Colon (tissue), 2 donors: ENCODE results near the gene GSTK1.
"Not testable (repeated sequence)": the region's sequence is repeated elsewhere in the genome, so short reads cannot be mapped to it uniquely, and the experiment has no call there.

Experiments used
- FAIRE-seq: peaks from 2 replicates; lab custom pipeline; 2012; peaks lifted over from hg19 to GRCh38; lab: Jason Lieb, UNC
- donor health status: control.
- donor health status: control.

GSTK1 gene

DNA sequence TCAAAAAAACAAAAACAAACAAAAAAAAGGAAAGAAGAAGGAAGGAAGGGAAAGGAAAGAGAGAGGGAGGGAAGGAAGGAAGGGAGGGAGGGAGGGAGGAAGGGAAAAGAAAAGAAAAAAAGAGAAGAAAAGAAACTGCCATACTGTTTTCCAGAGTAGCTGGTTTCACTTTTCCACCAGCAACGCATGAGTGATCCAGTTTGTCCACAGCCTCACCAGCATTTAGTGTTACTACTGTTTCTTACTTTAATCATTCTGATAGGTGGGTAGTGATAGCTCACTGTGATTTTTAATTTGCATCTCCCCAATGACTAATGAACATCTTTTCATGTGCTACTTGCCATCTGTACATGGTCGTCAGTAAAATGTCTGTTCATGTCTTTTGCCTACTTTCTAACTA lies 9.6 kb downstream of the GSTK1 start:
- no peak for FAIRE-seq

DNA sequence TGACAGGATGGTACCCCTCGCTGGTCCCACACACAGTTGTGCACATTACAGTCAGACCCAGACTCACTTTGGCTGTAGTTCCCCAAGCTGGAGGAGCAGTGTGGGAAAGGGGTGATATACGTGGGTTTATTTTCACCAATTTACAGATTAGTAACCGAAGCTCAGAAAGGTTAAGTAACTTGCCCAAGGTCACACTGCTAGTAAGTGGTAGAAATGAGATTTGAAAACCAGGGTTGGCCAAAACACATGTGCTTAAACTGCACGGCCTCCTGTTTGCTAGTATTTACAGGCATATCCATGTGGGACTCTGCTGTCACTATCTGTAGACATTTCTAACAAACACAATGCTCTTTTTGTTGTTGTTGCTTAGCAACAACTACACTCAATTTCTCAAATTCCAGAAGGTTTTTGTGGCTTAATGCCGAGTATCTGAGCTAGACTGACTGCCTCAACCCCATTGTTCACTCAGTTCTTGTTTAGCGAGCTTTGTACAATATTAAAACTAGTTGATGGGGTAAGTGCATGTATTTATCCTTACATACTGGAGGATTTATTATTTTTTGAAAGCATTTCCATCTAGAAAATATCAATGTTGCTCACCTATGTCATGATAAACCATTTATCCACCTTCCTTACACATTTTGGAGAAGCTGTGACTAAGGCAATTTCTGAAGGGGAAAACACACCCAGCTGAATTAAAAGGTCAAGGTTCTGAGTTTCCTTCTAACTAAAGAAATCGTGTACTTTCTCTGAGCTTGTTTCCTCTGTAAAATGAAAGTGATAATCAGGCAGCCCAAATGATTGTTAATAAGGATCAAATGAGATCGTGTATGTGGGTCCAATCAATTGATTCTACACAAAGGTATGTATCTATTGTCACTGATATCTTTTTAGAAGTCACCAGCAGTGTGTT lies 16.2 kb downstream of the GSTK1 start:
- no peak for FAIRE-seq

DNA sequence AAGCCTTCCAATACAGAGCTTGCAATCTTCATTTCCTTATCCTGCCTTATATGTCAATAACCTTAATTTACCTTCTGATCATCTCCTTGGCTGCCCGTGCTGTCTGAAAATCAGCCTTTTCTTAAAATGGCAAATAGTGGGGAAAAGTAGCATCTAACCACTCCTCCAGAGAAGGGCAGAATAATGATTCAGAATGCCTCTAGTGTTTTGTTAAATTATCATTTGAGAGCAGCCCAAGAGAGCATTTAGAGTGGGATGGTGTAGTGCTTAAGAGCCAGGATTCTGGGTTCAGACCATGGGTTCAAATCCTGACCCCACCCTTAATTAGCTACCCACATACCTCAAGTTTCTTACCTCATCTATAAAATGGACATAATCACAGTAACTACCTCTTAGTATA lies 16.9 kb downstream of the GSTK1 start:
- no peak for FAIRE-seq

DNA sequence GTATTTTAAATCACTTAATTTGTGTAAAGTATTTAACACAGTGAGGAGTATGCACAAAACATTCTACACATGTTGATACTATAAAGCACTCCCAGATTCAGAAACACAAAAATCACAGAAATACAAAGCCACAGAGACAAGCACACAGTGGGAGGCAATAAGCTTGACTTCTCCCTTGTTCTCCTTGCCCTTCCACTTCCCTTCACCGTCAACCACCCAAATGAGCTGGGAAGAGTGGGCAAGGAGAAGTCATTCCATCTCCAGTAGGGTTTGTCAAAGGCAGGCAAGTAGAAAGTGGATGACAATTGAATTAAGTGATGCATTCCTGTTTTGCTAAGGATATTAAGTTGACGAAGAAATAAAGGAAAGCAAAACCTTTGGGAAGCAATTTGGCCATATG lies 17.3 kb downstream of the GSTK1 start:
- FAIRE-seq: no peak

DNA sequence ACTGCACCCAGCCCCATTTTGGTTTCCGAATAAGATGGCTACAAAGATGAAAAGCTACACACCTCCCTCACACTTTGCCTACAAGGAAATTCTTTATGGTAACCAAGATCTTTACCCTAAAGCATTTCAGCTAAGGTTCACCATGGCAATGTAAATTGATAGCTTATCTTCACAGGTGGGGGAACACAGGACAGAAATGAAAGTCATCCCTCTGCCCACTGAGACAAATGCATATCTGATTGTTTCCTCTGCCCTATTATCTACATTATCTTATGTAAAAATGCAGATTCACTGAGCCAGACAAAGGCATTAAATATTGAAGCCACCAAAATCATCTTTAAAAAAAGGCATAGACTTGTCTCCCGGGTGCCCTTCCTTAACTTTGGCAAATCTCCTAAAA lies 18.3 kb downstream of the GSTK1 start:
- no peak for FAIRE-seq

DNA sequence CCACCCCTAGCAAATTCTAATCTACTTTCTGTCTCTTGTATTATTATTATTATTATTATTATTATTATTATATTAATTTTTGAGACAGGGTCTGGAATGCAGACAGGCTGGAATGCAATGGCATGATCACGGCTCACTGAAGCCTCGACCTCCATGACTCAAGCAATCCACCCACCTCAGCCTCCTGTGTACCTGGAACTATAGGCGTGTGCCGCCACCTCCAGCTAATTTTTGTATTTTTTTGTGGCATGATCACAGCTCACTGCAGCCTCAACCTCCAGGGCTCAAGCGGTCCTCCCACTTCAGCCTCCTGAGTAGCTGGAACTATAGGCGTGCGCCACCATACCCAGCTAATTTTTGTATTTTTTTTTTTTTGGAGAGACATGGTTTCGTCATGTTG lies 18.9 kb downstream of the GSTK1 start:
- no peak for FAIRE-seq

DNA sequence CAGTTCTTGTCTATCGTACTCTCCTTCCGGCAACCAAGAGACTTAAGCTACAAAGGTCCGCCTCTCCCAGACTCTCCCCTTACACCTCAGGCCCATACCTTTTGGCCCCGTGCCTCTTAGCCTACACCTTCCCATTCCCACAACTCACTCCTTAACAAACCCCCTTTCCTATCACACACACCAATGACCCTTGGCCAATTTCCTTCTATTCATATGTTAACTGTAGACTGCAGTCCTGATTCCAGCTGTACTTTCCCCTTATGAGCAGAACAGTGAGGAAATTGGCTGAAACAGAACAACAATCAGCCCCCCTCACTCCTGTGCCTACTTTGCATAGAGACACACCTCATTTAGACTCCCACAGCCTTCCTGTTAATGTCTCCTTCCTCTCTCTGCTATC lies 20.1 kb downstream of the GSTK1 start:
- FAIRE-seq: no peak

DNA sequence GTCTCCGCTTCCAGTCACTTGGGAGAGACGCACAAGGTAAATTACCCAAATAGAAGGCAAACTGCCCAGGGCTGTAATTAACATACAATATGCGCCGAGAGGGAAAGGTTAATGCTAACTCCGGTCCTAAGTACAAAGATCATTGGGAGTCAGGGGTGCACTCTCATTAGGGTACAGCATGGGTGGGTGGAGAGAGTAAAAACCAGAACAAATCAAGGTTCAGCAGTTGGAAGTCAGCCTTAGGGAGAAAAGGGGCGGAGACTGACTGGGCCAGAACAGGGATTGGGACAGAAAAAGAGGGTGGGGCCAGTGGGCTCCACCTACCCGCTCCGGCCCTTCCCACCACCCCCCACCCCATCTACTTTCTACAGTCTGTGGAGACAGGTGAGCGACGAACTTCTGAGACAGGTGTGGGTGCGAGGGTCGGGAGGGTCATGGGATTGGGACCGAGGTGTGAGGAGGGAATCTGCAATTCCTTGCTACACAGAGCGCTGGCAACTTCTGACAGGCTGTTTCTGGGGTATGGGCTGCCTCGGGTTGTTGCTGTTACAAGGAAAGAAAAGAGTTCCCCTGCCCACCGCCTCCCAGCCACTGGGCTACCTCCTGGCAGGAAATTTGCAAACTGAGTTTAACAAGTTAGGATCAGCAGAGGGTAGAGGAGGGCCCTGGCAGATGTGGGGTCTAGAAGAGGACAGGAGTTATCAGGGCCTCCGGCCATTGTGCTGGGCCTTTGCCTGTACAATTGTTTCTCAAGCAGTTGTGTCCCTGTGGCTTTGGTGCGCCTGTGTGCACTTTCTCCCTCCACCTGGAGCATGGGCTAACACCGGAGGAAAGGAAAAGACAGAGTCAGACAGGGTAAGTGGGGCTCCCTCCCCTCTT lies 21.6 kb downstream of the GSTK1 start, which contains the start of gene TMEM139:
TSS of gene TMEM139 (plus strand) at position 368 of the 879 bp plus-strand sequence. CDS start 1,000 bp downstream, outside the sequence.
- FAIRE-seq: no peak

DNA sequence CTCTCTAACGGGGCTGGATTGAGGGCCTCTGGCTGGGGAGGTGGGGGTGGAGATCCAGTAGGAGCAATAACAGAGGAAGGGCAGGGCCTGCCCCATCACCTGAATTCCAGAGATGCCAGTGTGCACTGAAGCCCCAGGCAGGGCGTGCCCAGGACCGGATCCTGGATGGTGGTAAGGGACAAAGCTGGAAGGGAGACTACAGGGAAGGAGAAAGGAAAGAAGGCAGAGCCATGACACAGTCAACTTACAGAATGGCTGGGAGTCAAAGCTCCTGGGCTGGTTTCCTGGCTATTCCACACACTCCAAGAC lies 22.2 kb downstream of the GSTK1 start:
- no peak for FAIRE-seq

DNA sequence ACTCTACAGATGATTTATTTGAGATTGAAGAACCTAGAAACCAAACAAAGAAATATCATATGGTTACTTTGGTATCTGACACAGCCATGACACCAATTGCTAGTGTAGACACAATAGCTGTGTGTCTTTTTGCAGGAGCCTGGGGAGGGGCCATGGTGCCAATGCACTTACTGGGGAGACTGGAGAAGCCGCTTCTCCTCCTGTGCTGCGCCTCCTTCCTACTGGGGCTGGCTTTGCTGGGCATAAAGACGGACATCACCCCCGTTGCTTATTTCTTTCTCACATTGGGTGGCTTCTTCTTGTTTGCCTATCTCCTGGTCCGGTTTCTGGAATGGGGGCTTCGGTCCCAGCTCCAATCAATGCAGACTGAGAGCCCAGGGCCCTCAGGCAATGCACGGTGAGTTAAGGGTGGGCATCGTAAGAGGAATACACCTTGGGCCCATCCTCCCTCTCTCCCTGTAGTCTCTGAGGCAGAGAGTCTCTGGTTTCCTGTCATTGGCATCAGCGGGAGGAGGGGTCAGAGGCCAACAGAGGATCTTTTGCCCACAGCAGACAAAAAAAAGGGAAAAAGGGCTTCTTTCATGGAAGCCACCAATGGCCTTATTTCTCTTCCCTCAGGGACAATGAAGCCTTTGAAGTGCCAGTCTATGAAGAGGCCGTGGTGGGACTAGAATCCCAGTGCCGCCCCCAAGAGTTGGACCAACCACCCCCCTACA lies 22.7 kb downstream of the GSTK1 start:
- no peak for FAIRE-seq

DNA sequence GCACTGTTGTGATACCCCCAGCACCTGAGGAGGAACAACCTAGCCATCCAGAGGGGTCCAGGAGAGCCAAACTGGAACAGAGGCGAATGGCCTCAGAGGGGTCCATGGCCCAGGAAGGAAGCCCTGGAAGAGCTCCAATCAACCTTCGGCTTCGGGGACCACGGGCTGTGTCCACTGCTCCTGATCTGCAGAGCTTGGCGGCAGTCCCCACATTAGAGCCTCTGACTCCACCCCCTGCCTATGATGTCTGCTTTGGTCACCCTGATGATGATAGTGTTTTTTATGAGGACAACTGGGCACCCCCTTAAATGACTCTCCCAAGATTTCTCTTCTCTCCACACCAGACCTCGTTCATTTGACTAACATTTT lies 23.3 kb downstream of the GSTK1 start:
- no peak for FAIRE-seq

DNA sequence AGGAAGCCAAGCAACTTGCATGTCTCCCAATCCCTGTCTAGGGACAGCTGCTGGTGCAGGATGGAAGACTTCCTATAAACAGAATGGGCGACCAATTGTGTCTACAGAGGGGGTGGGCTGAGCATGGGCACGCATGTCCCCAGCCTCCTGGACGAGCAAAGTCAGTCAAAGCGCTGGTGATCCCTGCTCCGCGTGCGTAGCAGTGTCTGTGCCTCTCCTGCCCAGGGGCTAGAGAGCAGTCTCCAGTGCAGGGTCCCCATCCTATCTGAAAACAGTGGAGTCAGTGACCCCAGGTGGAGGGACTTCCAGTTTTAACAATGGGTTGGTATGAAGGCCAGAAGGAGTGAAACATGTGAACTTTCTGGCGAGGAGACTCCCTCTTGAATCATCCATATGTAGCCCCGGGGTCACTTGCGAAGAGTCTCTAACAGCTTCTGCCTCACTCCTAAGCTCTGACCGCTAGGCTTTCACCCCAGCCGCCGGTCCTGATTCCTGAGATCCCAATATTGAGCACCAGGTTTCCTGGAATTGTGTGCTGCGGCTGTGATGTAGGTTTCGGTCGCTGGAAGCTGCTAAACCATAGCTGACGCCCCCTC lies 24.2 kb downstream of the GSTK1 start:
- FAIRE-seq: no peak

DNA sequence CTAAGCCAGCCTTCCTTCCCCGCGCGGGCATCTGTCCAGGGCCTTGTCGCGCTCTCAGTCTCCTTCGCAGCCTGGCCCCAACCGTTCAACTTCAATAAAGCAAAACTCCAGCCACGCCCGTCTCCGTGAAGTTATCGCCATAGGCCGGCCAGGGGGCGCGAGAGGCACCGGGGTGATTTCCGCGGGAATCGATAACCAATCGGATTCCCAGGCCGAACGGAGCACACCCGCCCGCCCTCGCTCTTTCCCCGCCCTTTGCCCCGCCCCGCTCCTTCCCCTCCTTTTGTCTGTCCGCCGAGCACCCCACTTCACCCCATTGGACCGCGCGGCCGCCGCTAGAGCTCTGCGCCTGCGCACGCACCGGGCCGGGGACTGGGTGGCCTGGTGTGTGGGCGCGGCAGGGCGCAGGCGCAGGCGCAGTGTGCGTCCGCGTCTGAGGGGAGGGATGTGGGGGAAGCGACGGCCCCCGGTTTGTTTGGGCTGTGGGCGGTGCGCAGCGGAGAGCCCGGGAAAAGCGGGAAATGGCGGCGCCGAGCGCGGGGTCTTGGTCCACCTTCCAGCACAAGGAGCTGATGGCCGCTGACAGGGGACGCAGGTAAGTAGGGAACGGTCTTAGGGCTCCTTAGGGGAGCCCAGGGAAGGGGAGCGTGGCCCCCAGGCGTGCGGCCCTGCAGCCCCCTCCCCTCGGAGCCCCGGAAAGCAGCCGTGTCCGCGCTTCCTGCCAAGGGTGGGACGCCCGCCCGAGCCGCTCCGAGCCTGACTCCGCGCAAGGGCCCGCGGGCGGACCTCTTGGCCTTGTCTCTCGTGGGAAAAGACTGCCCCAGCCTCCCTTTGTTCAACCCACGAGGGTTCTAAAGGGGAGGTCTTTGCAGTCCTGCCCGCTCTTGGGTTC lies 24.9 kb downstream of the GSTK1 start, which contains the start of gene CASP2:
TSS of gene CASP2 (plus strand) at position 417 of the 892 bp plus-strand sequence. CDS start at position 522, 105 bp downstream.
- no peak for FAIRE-seq

DNA sequence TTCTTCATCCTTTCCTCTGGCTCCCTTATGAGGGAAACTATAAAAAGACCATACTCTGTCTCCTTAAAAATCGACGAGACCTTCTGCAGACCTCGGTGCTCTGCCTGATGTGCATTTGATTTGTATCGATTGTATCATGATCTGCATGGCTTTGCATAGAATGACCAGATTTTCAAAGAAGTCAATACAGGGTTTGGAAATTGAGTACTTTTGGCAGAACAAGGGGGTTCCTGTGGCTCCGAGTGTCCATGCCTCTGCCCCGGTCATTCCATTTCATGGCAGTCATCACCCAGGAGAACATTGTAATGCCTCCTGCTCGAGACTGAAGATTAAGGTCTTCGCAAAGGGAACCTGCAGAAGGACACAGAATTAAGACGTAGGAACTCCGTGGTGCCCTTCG lies 25.6 kb downstream of the GSTK1 start:
- FAIRE-seq: no peak

DNA sequence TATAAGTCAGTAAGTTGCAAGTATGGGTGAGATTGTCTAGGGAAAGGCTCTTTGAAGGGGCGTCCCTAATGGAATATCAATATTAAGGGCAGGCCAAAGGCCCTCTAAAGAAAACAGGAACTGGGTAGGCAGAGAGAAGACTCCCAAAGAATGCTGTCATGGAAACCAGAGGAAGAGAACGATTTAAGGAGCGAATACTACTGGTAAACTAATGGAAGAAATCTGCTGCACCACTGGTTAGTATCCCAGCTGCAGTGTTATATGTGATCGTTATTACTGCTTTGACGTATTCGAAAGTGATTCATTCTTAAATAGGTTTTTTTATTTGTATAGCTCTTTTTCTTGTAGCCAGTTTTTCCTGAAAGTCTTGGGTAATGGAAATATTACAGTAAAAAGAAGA lies 26.2 kb downstream of the GSTK1 start:
- FAIRE-seq: no peak

DNA sequence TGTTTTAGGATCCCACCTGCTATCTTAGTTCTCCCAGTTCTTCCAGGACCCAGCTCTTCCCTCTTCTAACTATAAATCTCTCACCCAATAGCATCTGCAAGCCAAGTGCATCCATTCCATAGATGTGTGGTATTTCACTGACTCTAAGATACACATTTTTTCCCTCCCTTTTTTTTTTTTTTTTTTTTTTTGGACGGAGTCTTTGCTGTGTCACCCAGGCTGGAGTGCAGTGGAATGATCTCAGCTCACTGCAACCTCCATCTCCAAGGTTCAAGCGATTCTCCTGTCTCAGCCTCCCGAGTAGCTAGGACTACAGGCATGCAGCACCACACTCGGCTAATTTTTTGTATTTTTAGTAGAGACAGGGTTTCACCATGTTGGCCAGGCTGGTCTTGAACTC lies 26.6 kb downstream of the GSTK1 start:
- not testable (repeated sequence) for FAIRE-seq

DNA sequence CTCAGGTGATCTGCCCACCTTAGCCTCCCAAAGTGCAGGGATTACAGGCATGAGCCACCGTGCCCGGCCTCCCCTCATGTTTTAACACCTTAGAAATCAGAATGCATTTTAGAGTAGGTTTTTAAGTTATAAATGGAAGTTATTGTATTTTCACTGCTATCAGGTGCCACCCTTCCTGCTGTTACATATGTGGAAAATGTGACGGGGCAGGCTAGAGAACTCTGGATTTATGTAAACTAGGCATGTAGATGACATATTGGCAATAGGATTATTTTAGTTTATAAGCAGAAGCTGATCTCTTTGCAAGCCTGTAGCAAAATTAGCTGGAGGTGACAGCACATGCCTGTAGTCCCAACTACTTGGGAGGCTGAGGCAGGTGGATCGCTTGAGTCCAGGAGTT lies 27.1 kb downstream of the GSTK1 start:
- no peak for FAIRE-seq

DNA sequence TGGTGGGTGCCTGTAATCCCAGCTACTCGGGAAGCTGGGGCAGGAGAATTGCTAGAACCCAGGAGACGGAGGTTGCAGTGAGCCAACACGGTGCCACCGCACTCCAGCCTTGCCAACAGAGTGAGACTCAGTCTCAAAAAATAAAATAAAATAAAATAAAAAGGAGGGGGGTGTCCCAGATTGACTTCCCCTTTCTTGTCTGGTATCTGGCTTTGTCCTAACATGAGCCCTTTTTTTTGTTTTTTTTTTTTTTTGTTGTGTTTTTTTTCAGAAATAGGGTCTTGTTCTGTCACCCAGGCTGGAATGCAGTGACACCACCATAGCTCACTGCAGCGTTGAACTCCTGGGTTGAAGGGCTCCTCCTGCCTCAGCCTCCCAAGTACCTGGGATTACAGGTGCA lies 29.6 kb downstream of the GSTK1 start:
- no peak for FAIRE-seq

DNA sequence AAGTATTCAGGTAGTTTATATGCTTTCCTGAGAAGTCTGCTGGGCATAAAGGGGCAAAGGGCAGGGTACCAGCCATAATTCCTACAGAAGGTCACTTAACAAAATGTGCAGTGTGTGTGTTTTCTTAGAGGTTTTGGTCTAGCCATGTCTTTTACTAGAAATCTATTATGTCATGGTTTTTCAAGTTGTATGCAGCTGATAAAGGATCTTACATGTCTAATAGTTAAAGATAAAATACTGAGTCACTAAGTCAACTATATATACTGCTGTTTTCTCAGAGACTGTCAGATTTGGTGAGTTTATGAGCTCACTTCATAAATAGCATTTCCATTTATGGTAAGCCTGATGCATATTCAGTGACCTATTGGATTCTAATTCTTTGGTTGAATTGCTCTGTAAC lies 32.6 kb downstream of the GSTK1 start:
- no peak for FAIRE-seq

DNA sequence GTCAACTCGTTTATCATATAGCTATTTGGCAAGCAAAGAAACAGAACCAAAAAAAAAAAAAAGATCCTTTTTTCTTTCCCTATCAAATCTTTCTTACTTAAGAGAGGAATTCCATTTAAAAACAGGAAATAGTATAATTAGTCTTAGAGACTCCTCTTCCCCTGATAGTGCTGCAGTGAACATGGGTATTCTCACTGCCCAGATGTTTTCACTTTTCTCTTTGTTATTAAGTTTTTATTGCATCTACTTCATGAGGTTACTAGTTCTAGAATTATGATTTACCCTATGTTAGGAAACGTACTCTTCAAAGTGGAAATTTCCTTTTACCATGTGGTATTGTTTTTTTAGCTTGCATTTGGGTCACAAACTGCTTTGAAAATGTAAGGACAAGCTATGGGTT lies 33.4 kb downstream of the GSTK1 start:
- no peak for FAIRE-seq

DNA sequence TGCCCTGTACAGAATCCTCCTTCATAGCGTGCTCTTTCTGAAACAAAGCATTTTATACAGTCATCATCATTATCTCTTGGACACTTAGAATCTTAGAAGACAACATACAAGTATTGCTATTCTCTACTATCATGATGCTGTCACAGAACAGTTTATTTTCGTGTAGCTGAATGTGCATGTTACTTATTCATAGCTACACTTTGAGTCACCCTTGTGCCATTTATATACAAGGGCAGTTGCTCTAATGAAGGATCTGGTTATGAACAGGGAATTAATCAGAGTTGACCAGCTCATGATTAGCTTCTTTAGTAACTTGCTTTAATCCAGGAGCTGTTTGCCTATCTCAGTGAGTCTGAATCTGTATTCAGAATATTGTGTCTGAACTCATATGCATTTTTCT lies 36.1 kb downstream of the GSTK1 start:
- FAIRE-seq: no peak
